Activated naive CD4-positive, alpha-beta T cell treated with anti-CD3 and anti-CD28 coated beads, Interleukin-2, amount 50 U/mL, for 72 hours (primary cell): ENCODE results near the gene TNNT2. TPM values are rescaled to one million over a fixed set of nuclear protein-coding genes. Genes with fewer than 3 reads are reported as not detected.

ENCODE experiments used
- ATAC-seq, 2 donors: fragments of 150-1000 bp; cut with Tn5 transposase; 2 replicates each; pipeline ENCODE4 v1.10.0; 2021; ENCODE audit warnings: mild to moderate bottlenecking in 2 of 2, moderate library complexity in 2 of 2
- DNase-seq, 2 donors: peaks; one replicate each; pipeline ENCODE4 v3.0.0; 2021 to 2022; ENCODE audit warnings: low spot score in 2 of 2
- H3K27ac Mint-ChIP-seq, 2 donors: one replicate each; pipeline ENCODE4 v1.8.0; 2022; ENCODE audit warnings: mild to moderate bottlenecking in 2 of 2, mixed read lengths in 2 of 2
- H3K36me3 Mint-ChIP-seq, 2 donors: one replicate each; pipeline ENCODE4 v1.8.0; 2022; ENCODE audit warnings: mixed read lengths in 2 of 2
- H3K9me3 Mint-ChIP-seq, 2 donors: one replicate each; pipeline ENCODE4 v1.8.0; 2022; ENCODE audit warnings: mixed read lengths in 2 of 2
- total RNA-seq, 2 donors: library from RNA; stranded (reverse); gene quantifications; one replicate each; pipeline ENCODE4 v1.2.3, GENCODE V29; 2022

Gene TNNT2
- total RNA-seq, 2 donors from 2014 or later = not detected

GRCh38 chr1:201391225-201391624, 13.7 kb upstream of the TNNT2 start:
- ATAC-seq (no peak), DNase-seq (no peak)
- no peak overlapping the region for H3K27ac Mint-ChIP-seq
- H3K9me3 Mint-ChIP-seq = no peaks in the 10 kb centered on the region
- no peaks in the 10 kb centered on the region for H3K36me3 Mint-ChIP-seq

GRCh38 chr1:201389051-201389450, 11.6 kb upstream of the TNNT2 start:
- H3K36me3 Mint-ChIP-seq = no peaks in the 10 kb centered on the region
- H3K27ac Mint-ChIP-seq = no peak overlapping the region

GRCh38 chr1:201386208-201386607, 8.7 kb upstream of the TNNT2 start:
- Mint-ChIP-seq H3K27ac (no peak overlapping the region), H3K9me3 (no peaks in the 10 kb centered on the region), H3K36me3 (no peaks in the 10 kb centered on the region)
- DNase-seq = no peak
- no peak for ATAC-seq

More at GRCh38 chr1:201389051-201389450, 11.6 kb upstream of the TNNT2 start:
- ATAC-seq (no peak), DNase-seq (no peak)
- H3K9me3 Mint-ChIP-seq = no peaks in the 10 kb centered on the region

GRCh38 chr1:201385299-201385891, 7.9 kb upstream of the TNNT2 start:
- DNase-seq (peak in 1 of 2 donors; percentile 69), ATAC-seq (peak; percentile 69 to 82)
- H3K9me3 Mint-ChIP-seq = no peaks in the 10 kb centered on the region
- H3K36me3 Mint-ChIP-seq = no peaks in the 10 kb centered on the region
- H3K27ac Mint-ChIP-seq = no peak overlapping the region

DNA sequence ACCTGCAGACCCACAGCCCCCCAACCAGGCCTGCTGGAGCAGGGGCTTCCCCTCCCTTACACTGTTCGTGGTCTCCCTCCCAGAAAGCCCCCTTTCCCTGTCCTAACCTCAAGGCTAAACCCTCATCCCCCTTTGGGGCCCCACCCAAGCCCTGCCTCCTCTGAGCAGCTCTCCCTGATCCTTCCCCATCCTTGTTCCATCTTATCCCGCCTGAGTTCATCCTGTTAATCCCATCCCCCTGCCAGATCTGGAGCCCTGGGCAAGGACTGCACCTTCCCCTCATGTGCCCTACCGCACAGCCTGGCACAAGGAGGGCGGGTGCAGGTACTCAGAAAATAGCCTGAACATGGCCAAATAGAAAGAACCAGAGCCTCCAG, 6.9 kb upstream of the TNNT2 start:
- no peaks in the 10 kb centered on the region for H3K36me3 Mint-ChIP-seq
- ATAC-seq = no peak

DNA sequence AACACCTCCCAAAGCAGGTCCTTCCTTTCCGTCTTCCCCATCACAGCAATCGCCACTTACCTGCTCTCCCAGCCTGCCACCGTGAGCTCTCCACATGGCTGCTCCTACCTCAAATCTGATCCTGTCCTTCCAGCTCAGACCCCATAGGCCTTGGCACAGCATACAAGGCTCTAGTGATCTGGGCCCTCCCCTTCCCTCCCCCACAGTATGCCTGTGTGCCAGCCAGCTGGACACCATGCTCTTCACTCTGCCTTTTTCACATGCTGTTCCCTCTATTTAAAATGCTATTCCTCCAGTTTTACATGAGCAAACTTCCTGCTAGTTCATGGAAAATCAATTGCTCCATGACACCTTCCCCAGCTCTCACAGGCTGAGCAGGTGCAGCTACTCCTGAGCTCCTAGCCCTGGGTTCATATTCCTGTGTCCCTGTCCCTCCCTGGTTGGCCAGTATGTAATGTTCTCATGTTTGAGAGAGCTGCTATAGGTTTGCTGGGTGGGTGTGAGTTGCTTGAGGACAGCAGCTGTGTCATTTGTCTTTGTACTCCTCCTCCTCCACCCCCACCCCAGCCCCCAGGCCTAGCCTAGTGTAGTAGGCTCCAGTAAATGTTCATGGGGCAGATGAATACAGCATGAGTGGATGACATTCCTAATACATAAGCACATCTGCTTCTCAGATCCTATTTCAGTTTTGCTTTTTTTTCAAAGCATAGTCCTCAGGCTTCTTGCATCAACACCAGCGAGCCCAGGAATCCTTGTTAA, 6.3 kb upstream of the TNNT2 start:
- Mint-ChIP-seq H3K27ac (no peak overlapping the region), H3K36me3 (no peaks in the 10 kb centered on the region), H3K9me3 (no peaks in the 10 kb centered on the region)
- DNase-seq (no peak), ATAC-seq (no peak)

More for the DNA sequence above, 6.9 kb upstream of the TNNT2 start:
- no peak for DNase-seq
- no peaks in the 10 kb centered on the region for H3K9me3 Mint-ChIP-seq
- H3K27ac Mint-ChIP-seq = peak overlapping the region in 1 of 2 donors; percentile 13

GRCh38 chr1:201381130-201381529, 3.6 kb upstream of the TNNT2 start:
- no peaks in the 10 kb centered on the region for H3K9me3 Mint-ChIP-seq
- DNase-seq (no peak), ATAC-seq (no peak)
- H3K36me3 Mint-ChIP-seq = no peaks in the 10 kb centered on the region
- H3K27ac Mint-ChIP-seq = no peak overlapping the region

- DNase-seq (no peak), ATAC-seq (no peak)
- H3K36me3 Mint-ChIP-seq = no peaks in the 10 kb centered on the region
- H3K9me3 Mint-ChIP-seq = no peaks in the 10 kb centered on the region
- no peak overlapping the region for H3K27ac Mint-ChIP-seq
Observed at GRCh38 chr1:201379733-201380242, 2.3 kb upstream of the TNNT2 start.

DNA sequence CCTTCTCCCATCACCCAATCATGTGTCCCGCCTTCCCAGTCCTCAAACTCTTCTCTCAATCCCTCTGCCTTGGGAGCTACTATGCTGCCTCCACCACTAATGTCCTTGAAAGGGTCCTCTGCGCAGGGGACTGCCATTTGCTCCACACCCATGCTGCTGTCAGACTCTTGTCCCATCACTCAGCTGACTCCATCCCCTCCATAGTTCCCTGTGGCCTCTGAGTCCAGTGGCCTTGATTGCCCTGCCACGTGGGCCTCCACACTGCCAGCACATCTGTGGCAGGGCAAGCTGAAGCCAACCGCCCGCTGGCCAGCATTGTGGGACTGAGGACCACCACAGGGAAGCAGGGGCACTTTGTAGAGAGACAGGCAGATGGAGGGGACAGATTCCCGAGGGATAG, 1.3 kb upstream of the TNNT2 start:
- H3K36me3 Mint-ChIP-seq = no peaks in the 10 kb centered on the region
- ATAC-seq = no peak
- no peak overlapping the region for H3K27ac Mint-ChIP-seq
- no peak for DNase-seq
- no peaks in the 10 kb centered on the region for H3K9me3 Mint-ChIP-seq

DNA sequence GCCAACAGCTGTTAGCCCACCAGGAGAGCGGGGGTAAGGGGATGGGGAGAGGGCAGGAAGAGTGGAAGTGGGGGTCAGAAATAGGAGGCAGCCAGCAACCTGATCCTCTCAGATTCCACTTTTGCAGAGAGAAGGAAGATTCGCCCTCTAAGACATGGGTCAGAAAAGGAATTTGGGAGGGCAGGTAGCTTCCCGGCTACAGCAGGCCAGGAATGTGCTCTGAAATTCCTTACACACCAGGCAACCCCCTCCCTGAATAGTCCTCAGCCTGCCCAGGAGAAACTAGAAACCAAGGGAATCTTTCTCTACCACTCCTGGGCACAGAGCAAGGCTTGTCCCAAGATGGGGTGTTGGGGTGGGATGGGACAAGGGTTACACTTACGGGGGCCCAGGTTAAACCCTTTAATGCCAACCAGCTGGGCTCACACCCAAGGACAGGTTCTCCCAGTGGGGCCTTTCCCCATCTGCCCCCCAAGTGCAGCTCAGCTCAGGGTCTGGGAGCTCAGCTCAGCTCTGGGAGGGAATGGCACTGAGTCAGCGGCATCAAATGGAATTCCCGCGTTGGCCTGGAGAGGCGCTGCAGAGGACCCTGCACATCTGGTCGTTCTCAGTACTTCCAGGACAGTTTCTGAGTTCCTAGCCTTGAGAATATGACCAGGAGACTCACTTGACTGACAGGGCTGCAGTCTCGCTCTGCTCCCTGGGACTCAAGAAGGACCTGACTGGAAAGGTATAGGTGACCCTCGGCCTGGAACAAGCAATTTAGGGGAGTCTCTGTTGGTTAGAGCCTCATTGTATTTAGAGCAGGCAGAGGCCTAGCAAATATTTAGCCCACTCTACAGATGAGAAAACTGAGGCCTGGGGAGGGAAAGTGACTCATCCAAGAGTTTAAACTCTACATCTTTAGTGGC, 761 bp downstream of the TNNT2 start:
- Mint-ChIP-seq H3K9me3 (no peaks in the 10 kb centered on the region), H3K27ac (no peak overlapping the region), H3K36me3 (no peaks in the 10 kb centered on the region)
- ATAC-seq = peak; percentile 32 to 33
- peak in 1 of 2 donors; percentile 23 for DNase-seq

- H3K9me3 Mint-ChIP-seq = no peaks in the 10 kb centered on the region
- no peak for ATAC-seq
- no peak overlapping the region for H3K27ac Mint-ChIP-seq
- no peaks in the 10 kb centered on the region for H3K36me3 Mint-ChIP-seq
- DNase-seq = no peak
Observed at GRCh38 chr1:201376107-201376463, 1.4 kb downstream of the TNNT2 start.

- ATAC-seq (no peak), DNase-seq (no peak)
- no peak overlapping the region for H3K27ac Mint-ChIP-seq
- H3K36me3 Mint-ChIP-seq = no peaks in the 10 kb centered on the region
- H3K9me3 Mint-ChIP-seq = no peaks in the 10 kb centered on the region
Observed at GRCh38 chr1:201375169-201375568, 2.3 kb downstream of the TNNT2 start.

DNA sequence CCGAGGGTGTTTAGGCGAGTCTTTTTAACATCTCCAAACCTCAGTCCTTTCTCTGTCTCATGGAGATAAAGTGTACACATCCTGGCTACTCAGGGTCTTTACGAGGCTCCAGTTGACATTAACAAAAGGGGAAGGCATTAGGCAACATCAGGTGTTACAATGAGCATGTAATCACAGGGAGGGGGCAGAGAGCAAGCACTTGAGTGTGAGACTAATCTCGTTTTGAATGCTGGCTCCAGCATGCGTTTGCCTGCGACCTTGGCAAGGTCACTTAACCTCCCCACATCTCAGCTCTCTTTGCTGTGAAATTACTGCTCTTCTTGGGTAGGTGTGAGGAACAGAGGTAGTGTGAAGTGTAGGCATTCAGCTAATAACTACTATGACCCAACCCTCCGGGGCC, 3.1 kb downstream of the TNNT2 start:
- Mint-ChIP-seq H3K36me3 (no peaks in the 10 kb centered on the region), H3K9me3 (no peaks in the 10 kb centered on the region), H3K27ac (no peak overlapping the region)
- ATAC-seq (no peak), DNase-seq (no peak)

GRCh38 chr1:201371792-201372191, 5.7 kb downstream of the TNNT2 start:
- Mint-ChIP-seq H3K9me3 (no peaks in the 10 kb centered on the region), H3K27ac (no peak overlapping the region), H3K36me3 (no peaks in the 10 kb centered on the region)
- DNase-seq (no peak), ATAC-seq (no peak)

GRCh38 chr1:201371276-201371675, 6.2 kb downstream of the TNNT2 start:
- Mint-ChIP-seq H3K36me3 (no peaks in the 10 kb centered on the region), H3K9me3 (no peaks in the 10 kb centered on the region), H3K27ac (no peak overlapping the region)
- DNase-seq (no peak), ATAC-seq (no peak)

GRCh38 chr1:201370500-201370899, 7.0 kb downstream of the TNNT2 start:
- H3K27ac Mint-ChIP-seq = no peak overlapping the region
- ATAC-seq (no peak), DNase-seq (no peak)
- H3K9me3 Mint-ChIP-seq = no peaks in the 10 kb centered on the region
- no peaks in the 10 kb centered on the region for H3K36me3 Mint-ChIP-seq

DNA sequence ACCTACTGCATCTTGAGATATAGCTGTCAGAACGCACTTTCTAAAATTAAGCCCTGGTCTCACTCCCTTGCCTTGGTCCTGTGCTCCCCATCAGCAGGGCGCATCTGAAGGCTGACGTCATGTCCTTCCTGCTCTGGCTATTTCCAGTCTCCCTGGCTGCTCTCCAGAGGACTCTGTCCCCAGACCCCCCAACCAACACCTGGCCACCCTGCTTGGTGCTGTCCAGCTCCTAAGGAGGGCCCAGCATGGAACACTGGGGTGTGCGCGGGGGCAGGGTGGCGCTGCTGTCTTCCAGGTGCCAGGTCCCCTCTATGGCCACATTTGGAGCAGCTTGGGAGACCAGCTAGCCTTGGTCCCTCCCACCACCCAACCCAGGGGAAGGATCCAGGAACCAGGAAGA, 8.3 kb downstream of the TNNT2 start:
- H3K27ac Mint-ChIP-seq = no peak overlapping the region
- no peak for ATAC-seq
- H3K36me3 Mint-ChIP-seq = no peaks in the 10 kb centered on the region
- no peaks in the 10 kb centered on the region for H3K9me3 Mint-ChIP-seq
- no peak for DNase-seq
